Putamen (tissue), 1 donor: Measurements from ENCODE around the gene FAF1.
A peak's percentile ranks its signal among the peaks of the same experiment; 100 is the strongest.
"Not testable (repeated sequence)": the region's sequence is repeated elsewhere in the genome, so short reads cannot be mapped to it uniquely, and the experiment has no call there.

Experiments used
- DNase-seq: peaks from one replicate; pipeline ENCODE4 v3.0.0-alpha.2; 2016; ENCODE audit warnings: low spot score

Gene FAF1

GRCh38 chr1:50907610-50908009 lies 52.5 kb downstream of the FAF1 start:
- not testable (repeated sequence) for DNase-seq

GRCh38 chr1:50906050-50906449 lies 54.0 kb downstream of the FAF1 start:
- DNase-seq = not testable (repeated sequence)

- DNase-seq = no peak
These were observed 57.6 kb downstream of the FAF1 start for GRCh38 chr1:50902419-50902818.

- DNase-seq = no peak
These were observed 58.2 kb downstream of the FAF1 start for GRCh38 chr1:50901872-50902271.

DNA sequence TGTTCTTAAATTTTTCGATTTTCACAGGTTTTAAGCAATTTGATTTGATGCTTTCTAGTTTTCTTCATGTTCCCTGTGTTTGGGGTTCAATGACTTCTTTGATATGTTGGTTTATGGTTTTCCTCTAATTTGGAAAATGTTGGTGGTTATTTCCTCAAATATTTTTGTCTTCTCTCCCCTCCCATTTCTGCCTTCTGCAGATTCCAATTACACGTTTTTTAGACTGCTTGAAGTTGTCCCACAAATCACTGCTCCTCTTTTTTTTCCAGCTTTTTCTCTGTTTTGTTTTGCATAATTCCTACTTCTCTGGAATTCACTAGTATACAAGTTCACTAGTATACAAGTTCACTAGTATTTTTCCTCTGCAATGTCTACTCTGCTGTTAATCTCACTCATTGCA lies 61.3 kb downstream of the FAF1 start:
- DNase-seq = no peak

- no peak for DNase-seq
These were observed 65.7 kb downstream of the FAF1 start for GRCh38 chr1:50894340-50894739.

DNA sequence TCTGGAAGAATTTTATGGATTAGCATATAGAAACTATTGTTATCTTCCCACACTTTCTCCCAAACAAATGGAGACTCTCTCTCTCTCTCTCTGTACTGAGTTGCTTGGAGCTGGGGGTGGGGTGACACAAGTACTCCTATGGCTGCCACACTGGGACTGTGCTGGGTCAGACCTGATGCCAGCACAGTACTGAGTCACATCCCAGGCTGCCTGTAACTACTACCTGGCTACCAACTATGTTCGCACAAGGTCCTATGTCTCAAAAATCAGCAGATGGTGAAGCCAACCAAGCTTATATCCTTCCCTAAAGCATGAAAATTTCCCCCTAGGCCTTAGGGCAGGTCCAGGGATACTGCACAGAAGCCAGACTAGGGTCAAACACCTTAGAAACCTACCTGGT lies 66.6 kb downstream of the FAF1 start:
- no peak for DNase-seq

DNA sequence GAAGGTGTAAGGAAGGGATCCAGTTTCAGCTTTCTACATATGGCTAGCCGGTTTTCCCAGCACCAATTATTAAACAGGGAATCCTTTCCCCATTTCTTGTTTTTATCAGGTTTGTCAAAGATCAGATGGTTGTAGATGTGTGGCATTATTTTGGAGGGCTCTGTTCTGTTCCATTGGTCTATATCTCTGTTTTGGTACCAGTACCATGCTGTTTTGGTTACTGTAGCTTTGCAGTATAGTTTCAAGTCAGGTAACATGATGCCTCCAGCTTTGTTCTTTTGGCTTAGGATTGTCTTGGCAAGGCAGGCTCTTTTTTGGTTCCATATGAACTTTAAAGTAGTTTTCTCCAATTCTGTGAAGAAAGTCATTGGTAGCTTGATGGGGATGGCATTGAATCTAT lies 72.5 kb downstream of the FAF1 start:
- not testable (repeated sequence) for DNase-seq

- DNase-seq = no peak
These were observed 79.7 kb downstream of the FAF1 start for GRCh38 chr1:50880373-50880772.

GRCh38 chr1:50879137-50879536 lies 80.9 kb downstream of the FAF1 start:
- DNase-seq = no peak

GRCh38 chr1:50878434-50878833 lies 81.6 kb downstream of the FAF1 start:
- no peak for DNase-seq

- no peak for DNase-seq
These were observed 82.4 kb downstream of the FAF1 start for GRCh38 chr1:50877641-50878040.

DNA sequence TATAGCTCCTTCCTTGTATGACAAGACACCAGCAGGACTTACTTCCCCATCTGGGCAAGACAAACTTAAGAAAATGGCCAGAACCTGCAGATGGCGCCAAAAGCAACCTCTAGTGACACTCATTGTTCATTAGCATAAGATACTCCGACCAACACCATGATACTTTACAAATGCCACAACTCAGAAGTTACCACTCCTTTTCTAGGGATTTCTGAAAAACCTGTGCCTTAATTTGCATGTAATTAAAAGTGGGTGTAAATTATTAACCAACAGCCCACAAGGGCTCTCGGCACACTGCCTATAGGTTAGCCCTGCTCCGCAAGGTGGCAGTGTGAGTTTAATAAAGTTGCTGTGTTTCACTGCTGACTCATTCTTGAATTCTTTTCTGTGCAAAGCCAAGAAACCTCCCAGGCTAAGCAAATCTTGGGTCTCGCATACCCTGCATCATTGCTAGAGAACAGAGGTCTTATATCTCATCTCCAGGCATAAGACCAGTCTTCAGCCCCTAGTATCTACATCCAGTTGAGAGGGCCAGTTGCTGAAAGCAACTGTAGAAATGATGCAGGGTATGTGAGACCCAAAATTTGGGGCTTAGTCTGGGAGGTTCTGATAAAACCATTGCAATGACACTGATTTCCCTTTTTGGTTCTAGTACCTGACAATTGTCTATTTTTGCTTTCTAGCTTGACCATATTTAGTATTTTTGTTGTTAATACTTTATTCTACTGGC lies 86.4 kb downstream of the FAF1 start:
- DNase-seq = no peak

- DNase-seq = not testable (repeated sequence)
These were observed 95.2 kb downstream of the FAF1 start for GRCh38 chr1:50864845-50865244.

GRCh38 chr1:50861772-50862171 lies 98.3 kb downstream of the FAF1 start:
- no peak for DNase-seq

- DNase-seq = no peak
These were observed 99.4 kb downstream of the FAF1 start for GRCh38 chr1:50860702-50861101.

DNA sequence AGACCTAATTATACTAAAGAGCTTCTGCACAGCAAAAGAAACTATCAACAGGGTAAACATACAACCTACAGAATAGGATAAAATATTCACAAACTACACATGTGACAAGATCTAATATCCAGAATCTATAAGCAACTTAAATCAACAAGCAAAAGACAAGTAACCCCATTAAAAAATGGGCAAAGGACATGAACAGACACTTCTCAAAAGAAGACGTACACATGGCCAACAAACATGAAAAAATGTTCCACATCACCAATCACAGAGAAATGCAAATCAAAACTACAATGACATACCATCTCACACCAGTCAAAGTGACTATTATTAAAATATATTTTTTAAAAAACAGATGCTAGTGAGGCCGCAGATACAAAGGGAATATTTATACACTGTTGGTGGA lies 99.8 kb downstream of the FAF1 start:
- no peak for DNase-seq

DNA sequence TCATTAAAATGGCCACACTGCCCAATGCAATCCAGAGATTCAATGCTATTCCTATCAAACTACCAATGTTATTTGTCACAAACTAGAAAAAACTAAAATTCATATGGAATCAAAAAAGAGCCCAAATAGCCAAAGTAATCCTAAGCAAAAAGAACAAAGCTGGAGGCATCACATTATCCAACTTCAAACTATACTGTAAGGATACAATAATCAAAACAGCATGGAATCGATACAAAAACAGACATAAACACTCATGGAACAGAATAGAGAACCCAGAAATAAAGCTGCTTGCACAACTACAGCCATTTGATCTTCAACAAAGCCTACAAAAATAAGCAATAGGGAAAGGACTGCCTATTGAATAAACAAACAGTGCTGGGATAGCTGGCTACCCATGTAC lies 100.4 kb downstream of the FAF1 start:
- DNase-seq = no peak

DNA sequence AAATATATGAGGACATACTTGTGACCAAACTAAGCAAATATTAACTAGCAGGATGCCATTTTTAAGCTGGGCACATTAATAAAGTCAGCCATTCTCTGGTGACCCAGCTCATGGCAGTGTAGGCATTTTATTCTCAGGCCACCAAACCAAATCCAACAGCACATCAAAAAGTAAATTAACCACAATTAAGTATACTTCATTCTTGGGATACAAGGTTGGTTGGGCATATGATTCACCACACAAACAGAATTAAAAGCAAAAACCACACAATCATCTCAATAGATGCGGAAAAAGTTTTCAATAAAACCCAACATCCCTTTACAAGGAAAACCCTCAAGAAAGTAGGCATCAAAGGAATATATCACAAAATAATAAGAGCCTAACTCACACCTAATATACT lies 101.3 kb downstream of the FAF1 start:
- no peak for DNase-seq

- DNase-seq = no peak
These were observed 102.4 kb downstream of the FAF1 start for GRCh38 chr1:50857702-50858101.

- no peak for DNase-seq
These were observed 106.7 kb downstream of the FAF1 start for GRCh38 chr1:50853325-50853724.

GRCh38 chr1:50852889-50853288 lies 107.2 kb downstream of the FAF1 start:
- peak; percentile 8 for DNase-seq

DNA sequence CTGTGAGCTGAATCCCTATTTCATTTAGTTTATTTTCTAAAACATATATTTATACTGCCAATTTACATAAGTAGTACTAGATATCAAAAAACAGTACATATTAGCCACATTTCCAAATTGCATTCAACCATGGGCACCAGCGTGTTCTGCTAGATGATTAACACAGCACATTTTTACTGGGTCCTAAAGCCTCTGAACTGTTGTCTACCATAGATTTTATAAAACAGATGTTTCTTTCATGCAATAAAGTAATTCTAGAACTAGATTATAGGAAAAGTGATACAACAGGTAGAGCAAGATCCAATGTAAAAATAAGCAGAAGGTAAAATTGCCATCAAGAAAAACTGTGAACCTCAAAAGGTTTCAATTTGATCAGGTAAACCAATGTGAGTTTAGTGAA lies 108.6 kb downstream of the FAF1 start:
- DNase-seq = no peak

- DNase-seq = no peak
These were observed 109.0 kb downstream of the FAF1 start for GRCh38 chr1:50851034-50851433.
